HG02588 (cell line): ENCODE data around the gene GPALPP1.
A peak's percentile ranks its signal among the peaks of the same experiment; 100 is the strongest.
"Not testable (repeated sequence)": the region's sequence is repeated elsewhere in the genome, so short reads cannot be mapped to it uniquely, and the experiment has no call there.

ENCODE experiments used
- ATAC-seq: cut with Tn5 transposase; IDR thresholded peaks from one replicate; pipeline ENCODE4 v1.9.1; 2021; ENCODE audit warnings: mild to moderate bottlenecking, moderate library complexity; ENCODE audit not compliant: unreplicated experiment

The GPALPP1 gene

DNA sequence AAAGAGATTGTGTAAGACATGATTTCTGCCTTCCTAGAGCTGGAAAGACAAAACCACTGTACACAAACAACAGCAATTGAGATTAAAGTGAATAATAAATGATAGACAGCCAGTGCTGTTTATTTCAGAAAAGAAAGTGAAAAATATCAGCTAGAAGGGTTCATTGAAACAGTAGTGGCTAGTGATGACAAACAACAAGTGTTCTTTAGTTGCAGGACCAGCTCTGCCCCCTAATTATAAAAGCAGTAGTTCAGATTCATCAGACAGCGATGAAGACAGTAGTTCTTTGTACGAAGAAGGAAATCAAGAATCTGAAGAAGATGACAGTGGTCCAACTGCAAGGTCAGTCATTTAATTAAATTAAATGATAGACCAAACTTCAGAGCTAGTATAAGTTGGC is 14.8 kb downstream of the GPALPP1 start:
- ATAC-seq = no peak

DNA sequence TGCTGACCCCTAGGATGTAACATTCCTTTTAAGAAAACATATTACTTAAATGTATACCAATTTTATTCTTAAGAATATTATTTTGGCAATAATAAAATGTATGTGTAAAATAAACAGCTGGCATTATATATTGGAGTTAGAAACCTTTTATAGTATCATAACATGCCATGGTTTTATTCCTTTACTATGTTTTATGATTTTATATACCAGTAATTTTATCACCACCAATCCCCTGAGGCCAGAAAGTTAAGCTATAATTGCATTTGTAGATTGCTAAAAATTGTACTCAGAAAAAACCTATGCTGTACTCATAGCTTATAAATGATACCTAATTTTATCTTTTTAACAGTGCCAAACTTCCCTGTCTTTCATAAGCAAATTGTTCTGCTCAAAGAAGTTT is 17.9 kb downstream of the GPALPP1 start:
- no peak for ATAC-seq

DNA sequence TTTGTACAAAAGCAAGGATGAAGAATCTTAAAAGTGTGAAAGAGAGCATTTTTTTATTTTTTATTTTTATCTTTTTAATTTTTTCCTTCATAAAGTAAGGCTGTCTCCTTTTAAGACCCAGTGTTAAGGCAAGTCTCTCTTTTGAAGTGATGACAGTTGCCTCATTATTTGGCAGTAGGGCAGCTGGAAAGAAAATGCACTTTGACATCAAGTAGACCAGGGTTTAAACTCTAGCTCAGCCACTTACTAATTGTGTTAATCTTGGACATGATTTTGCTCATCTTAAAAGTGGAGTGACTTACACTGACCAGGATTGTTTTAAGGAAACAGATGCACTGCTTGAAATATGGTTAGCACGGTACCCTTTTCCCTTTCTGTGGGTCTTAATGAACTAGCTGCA is 18.5 kb downstream of the GPALPP1 start:
- no peak for ATAC-seq

DNA sequence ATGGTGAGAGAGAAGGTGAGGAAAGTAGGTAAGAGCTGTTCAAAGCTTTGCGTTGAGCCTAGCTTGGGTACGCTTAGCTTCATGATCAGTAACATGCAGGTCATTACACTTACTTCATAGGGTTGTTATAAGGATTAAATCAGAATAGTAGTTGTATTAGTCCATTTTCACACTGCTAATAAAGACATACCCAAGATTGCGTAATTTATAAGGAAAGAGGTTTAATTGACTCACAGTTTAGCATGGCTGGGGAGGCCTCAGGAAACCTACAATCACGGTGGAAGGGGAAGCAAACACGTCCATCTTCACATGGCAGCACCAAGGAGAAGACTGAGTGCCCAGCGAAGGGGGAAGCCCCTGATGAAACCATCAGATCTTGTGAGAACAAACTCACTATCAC is 21.9 kb downstream of the GPALPP1 start:
- ATAC-seq = no peak

DNA sequence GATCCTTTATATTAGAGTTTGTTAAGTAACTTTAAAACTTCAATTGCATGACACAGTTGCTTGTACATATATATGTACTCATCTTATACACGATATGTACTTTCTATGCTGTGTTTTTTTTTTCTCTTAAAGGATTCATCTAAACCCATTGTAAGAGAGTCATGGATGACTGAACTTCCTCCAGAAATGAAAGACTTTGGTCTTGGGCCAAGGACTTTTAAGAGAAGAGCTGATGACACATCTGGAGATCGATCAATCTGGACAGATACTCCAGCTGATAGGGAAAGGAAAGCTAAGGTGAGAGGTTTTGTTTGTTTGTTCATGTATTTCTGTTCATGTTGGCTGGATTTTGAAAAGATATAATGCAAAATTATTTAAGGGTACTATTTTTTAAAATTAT is 26.0 kb downstream of the GPALPP1 start:
- ATAC-seq = no peak

DNA sequence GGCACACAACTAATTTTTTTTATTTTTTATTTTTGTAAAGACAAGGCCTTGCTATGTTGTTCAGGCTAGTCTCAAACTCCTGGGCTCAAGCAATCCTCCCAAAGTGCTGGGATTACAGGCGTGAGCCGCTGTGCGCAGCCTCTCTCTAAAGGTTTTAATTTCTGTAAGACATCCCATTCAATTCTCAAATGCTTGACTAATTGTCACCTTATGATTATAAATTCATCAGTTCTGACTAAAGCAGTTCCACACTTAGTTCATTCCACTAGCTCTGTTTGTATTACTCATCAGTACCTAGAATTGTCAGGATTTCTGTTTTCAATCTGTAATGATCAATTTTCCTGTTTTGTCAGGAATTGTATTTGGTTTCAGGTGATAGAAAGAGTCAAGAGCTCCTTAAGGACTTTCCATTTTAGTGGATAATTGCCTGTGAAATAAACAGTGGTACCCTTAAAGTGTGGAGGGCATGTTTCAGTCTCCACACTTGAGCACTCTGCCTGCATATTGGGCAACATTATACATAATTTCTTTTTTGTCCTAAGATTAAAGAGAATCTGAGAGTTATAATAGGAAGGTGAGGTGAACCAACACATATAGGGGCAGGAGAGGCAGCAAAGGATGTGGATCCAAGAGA is 27.6 kb downstream of the GPALPP1 start:
- ATAC-seq = no peak

DNA sequence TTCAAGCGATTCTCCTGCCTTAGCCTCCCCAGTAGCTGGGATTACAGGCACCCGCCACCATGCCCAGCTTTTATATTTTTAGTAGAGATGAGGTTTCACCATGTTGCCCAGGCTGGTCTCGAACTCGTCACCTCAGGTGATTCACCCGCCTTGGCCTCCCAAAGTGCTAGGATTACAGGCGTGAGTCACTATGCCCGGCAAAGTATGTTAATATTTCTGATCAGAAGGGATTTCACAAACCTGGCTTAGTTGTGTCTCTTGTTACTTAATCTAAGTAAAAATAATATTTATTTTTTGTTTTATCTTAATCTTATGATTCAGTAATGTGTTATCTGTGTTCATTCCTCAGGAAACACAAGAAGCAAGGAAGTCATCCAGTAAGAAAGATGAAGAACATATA is 30.6 kb downstream of the GPALPP1 start:
- ATAC-seq = not testable (repeated sequence)

DNA sequence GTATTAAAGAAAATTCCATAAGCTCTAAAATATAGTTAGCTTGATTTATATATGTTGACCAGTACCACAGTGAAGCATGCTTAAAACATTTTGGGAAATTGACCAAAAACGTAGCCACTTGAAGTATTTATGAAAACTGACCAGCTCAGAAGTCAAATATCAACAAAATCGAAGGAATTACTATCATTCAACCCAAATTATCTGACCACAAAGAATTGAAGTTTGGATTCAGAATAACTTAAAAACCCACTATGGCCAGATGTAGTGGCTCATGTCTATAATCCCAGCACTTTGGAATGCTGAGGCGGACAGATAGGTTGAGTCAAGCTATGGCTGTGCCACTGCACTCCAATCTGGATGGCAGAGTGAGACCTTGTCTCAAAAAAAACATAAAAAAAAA is 31.9 kb downstream of the GPALPP1 start:
- no peak for ATAC-seq

DNA sequence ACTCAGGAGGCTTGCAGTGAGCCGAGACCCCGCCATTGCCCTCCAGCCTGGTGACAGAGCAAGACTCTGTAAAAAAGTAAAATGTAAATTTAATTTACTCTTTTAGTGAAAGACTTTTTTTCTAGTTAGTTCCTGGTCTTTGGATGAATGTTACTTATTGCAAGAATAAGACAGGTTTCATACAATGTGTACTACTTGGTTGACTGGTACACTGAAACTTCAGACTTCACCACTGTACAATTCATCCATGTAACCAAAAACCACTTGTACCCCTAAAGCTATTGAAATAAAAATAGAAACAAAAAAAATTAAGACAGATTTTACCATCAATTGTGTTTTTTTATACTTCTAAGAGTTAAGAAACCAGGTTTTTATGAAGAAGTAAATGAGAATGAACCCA is 35.5 kb downstream of the GPALPP1 start:
- ATAC-seq = no peak

DNA sequence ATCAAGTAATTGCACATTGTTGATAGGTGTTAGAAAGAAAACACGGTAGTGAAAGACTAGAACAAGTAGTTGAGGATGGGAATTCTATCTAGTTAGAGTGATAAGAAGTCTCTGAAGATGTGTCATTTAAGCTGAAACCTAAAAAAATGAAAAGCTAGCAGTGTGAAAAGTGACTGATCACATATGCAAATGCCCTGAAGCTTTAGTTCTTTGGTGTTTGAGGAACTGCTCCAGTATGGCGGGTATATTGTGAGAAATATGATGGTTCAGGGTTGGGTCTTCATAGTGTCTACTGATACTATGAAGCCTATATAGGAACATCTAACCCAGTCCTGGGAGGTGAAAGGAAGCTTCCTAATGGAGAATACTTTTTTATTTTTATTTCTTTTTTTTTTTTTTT is 45.0 kb downstream of the GPALPP1 start:
- ATAC-seq = no peak

DNA sequence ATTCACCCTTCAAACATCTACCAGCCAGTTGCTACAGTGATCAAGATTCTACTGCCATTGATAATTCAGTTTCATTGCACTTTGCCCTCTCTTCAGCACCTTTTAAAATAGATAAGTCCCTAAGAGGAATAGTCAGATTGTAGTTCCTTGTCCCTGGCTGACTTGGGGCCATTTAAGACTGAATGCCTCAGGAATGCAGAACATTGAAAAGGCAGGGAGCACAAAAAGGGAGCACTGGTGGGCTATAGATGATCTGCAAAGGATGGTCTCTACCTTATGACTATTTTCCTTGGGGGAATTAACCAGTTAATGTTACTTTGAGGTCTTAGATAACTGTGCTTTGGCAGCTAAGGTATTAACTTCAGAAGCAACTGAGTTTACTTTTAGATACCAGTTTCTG is 46.9 kb downstream of the GPALPP1 start:
- ATAC-seq = no peak

DNA sequence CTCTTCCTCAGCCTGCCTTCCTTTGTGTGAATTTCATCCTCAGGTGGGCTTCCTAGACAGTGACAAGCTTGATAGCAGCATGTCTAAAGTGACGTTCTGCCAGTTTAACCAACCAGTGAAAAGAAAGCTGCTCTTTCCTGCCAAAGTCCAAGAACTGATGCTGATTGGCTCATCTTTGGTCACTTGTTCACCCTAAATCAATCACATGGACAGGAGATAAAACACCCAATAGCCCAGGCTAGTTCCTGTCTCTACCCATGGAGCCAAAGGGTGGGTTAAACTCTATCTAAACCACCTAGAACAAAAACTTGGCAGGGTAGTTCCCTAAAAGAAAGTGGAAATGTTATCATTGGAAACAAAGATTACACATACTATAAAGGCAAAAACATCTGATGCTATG is 50.8 kb downstream of the GPALPP1 start:
- ATAC-seq = no peak

DNA sequence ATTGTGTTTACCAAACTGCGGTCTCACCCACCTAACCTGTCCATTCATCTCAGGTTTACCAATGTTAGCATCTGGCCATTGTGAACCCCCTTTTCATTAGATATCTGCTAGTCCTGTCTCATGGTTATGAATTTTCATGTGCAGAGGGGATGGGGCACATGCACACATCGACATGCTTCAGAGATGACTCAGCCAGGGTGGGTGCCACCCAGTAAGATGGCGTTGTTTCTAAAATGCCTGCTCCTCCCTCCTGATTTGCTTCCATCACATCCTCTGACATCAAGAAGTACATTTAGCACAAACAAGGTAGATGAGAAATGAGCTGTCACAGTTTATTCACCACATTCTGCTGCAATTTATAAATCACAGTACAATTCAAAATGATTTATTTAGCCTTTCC is 51.3 kb downstream of the GPALPP1 start:
- no peak for ATAC-seq

DNA sequence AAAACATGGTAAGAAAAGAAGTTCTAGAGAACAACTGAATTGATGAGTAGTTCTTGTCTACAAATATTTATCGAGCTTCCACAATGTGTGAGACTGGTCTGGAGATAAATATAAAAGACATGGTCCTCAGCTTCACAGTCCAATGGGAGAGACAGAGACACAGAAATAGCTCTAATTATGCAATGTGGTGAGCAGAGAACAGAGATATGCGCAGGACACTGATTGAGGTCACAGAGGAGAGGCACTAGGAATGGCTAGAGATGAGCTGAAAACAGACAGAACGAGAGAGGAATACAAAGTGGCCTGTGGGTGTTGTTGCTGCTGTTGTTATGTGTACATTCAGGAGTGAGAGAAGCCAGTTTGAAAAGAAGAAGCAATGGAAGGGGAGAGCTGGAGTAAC is 53.2 kb downstream of the GPALPP1 start:
- no peak for ATAC-seq

DNA sequence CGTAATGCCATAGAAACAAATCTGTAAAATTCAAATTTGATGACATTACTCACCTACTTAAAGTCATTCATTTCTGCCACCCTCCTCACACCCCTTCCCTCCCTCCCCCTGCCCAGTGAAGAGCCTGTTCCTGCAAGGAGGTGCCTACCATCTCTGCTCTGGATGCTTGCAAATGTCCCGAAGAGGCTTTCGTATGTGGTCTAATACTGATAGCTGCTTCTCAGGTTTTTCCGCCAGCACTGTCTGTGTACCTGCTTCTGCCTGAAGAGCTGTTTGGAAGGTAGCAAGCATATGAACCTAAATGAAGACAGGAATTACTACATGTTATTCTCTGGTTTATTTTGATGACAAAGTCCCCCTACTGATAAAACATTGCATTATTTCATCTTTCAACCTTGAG is 57.1 kb downstream of the GPALPP1 start:
- ATAC-seq = no peak

DNA sequence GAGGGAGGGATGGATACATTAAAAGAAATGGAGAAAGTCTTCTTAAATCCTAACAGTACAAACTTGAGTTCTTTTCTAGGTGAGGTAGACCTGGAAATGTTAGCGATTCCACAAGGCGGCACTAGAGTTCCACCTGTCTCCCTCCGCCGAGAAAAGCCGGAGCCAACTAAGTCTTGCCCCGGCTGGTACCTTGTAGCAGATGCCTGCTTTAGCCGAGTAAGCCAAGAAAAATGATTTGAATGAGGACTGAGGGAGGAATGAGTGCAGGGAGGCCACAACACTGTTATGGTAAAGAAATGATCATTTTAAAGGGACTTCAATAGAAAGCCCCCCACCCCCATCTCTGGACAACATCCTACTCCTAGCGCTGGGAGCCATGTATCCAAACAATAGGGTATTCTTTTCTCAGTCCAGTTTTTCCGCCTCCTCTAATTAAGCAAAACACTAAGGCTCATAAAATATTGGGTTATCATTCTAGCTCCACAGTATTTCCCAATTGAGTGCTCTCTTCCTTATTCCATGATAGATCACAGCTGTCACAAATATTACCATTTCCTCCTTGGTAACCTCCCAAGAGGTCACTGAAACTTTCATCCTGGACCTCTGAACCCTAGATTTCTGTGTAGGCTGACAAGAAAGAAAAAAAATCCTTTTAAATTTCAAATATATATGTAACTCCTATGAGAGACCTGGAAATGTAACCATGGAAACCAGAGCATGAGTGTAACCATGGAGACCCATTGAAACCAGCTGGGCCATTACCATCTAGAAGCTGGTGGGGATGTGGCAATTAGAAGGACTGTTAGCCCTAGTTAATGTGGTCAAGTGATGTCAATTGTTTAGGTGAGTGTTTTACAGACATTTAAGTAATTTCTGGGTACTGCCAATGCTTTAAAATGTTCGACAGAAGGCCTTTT is 58.3 kb downstream of the GPALPP1 start:
- ATAC-seq = peak; percentile 67

DNA sequence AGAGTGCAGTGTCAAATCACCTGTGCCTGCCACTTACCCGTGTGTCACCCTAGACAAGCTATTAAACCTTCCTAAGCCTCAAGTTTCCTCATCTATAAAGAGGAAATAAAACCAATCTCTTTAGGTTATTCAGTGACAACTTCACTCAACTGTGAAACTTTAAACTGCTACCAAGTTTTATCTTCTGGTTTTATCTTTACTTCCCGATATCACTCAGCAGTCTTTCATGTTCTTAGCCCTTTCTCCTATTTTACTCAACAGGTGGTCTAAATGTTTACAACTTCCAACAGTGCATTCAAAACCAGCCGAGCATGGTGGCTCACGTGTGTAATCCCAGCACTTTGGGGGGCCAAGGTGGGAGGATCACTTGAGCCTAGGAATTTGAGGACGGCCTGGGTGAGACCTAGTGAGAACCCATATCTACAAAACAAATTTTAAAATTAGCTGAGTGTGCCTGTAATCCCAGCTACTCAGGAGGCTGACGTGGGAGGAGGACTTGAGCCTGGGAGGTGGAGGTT is 59.6 kb downstream of the GPALPP1 start:
- ATAC-seq = no peak

DNA sequence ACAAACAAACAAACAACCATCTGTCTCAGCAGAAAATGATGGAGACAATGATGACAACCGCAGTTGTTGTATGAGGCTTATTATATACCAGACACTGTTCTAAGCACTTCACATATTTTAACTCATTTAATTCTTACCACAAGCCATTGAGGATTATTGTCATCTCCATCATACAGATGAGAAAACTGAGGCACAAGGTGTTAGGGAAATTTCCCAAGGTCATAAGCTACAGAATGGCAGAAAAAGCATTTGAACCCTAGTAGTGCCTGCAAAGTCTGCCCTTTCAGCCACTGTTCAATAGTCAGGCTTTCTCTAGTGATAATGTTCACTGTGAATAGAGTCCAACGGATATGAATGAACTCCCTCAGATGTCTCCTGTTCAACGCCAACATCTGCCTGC is 60.1 kb downstream of the GPALPP1 start:
- no peak for ATAC-seq

DNA sequence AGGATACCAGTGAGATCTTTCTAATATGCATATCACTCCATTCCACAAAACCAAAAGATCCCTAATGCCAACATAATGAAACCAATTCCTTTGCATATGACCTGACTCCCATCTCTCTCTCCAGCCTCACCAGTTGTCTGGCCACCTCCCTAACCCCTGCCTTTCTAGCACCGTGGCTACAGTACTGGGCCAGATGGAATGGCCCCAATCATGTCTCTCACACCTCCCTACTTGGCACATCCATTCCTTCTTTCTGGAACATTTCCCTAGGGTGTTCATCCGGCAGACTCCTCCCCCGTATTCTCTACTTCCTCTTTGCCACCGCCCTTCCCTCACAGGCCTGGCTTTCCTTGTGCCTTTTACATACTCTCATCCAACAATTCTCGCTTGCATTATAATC is 62.0 kb downstream of the GPALPP1 start:
- no peak for ATAC-seq

DNA sequence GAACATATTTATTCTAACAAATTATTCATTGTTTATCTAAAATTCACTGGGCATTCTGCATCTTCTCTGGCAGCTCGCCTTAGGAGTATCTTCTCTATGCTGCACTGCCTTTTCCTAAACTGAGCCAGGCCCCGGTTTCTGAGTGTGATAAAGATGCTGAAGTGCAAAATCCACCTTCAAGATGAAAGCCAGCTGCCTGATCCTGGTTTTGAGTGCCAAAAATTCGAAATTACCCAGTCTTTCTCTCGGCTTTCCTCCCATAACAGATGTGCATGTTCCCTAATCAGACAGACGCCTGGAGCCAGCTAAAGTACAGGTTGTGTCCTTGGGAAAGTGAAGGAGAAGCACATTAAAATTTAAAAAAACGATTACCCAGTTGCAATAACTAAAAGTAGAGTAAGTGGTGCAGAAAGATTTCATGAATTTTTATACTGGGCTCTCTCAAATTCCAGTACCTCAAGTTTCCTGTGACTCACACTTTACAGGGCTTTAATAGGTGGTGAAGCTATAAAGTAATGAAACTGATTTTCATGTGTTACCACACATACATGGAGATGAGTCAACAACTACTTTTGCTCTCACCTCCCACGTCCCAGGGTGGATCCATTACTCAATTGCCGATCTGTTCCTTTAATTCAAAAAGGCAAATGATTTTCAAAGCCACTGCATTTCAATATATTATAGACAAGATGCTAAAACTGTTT is 66.0 kb downstream of the GPALPP1 start:
- no peak for ATAC-seq

DNA sequence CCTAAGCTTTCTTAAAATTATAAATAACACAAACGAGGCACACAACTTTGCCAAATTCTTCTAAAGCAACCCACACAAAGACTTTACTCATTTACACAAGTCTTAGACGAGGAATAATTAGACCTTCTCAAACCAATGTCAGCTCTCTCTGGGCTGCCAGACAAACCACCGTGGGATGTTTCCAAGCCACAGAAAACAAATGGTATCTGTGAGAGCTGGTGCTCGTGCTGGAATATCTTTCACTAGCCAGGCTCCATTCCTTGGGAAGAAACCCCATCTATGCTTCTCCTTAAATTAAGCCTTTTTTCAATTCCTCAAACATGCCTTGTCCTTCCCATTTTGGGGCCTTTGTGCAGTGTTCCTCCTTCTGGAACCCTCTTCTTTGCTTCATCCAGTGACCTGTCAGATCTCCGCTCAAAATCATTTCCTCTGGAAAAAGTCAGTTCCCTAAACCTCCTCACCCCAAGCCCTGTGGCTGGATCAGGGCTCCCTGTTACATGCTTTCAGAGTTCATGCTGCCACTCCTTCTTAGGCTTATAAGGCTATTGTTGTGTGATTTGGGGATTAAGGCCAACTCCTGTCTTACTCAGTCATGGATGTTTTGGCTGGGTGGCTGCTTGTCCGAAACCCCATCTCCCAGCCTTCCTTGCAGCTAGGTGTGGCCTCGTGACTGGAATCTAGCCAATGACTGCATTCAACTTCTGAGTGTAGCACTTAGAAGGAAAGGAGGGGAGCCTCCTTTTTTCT is 66.7 kb downstream of the GPALPP1 start:
- no peak for ATAC-seq
